Caco-2 (cell line): ENCODE measurements around the gene NEDD4. TPM values are rescaled to one million over a fixed set of nuclear protein-coding genes. Genes with fewer than 3 reads are reported as not detected.

Experiments used
- BruUV-seq: library from RNA; stranded (reverse); fragments of 400-500 nt; replicated peaks from 2 replicates; lab custom pipeline; 2021; lab: Mats Ljungman, UMichigan
- CTCF ChIA-PET: fragments of 300-600 bp; sonication (Branson Sonifier 250); formaldehyde crosslinking; loops from one replicate; lab custom pipeline; 2022; ENCODE audit warnings: antibody characterized with exemption; lab: Charles Lee
- POLR2A ChIA-PET: fragments of 300-600 bp; sonication (Branson Sonifier 250); formaldehyde crosslinking; loops from one replicate; lab custom pipeline; 2022; ENCODE audit warnings: antibody characterized with exemption; lab: Charles Lee
- DNase-seq, 2 experiments: peaks; one replicate each; pipeline versions ENCODE4 v3.0.0 to v3.0.0-alpha.2; 2020 to 2022
- H3K27me3 ChIP-seq: replicated peaks from 2 replicates; pipeline ENCODE4 v1.6.0; 2011; ENCODE audit warnings: low read length; ENCODE audit not compliant: control insufficient read depth, insufficient read depth
- H3K36me3 ChIP-seq: 2 replicates; pipeline ENCODE4 v1.5.1; 2011; ENCODE audit warnings: low read length; ENCODE audit not compliant: control insufficient read depth, insufficient read depth
- H3K4me1 ChIP-seq: fragments of 250-450 bp; sonication (Bioruptor Pico); 2 replicates; pipeline ENCODE4 v1.5.1; 2020; ENCODE audit warnings: mild to moderate bottlenecking
- H3K4me3 ChIP-seq: 2 replicates; pipeline ENCODE4 v1.5.1; 2011; ENCODE audit warnings: low read depth, mild to moderate bottlenecking, control low read depth, low read length
- H3K9me3 ChIP-seq: fragments of 250-450 bp; sonication (Bioruptor Pico); 2 replicates; pipeline ENCODE4 v1.5.1; 2020; ENCODE audit warnings: mild to moderate bottlenecking, moderate library complexity
- H3K27ac Mint-ChIP-seq: one replicate; pipeline ENCODE4 v1.8.0; 2022; ENCODE audit warnings: mixed read lengths; ENCODE audit not compliant: unreplicated experiment
- H3K27me3 Mint-ChIP-seq: one replicate; pipeline ENCODE4 v1.8.0; 2022; ENCODE audit warnings: mixed read lengths; ENCODE audit not compliant: insufficient read depth, unreplicated experiment
- H3K36me3 Mint-ChIP-seq: one replicate; pipeline ENCODE4 v1.8.0; 2022; ENCODE audit warnings: mild to moderate bottlenecking, mixed read lengths; ENCODE audit not compliant: insufficient read depth, unreplicated experiment
- H3K4me1 Mint-ChIP-seq: one replicate; pipeline ENCODE4 v1.8.0; 2022; ENCODE audit warnings: low read depth, mixed read lengths; ENCODE audit not compliant: unreplicated experiment
- H3K4me3 Mint-ChIP-seq: one replicate; pipeline ENCODE4 v1.8.0; 2022; ENCODE audit warnings: mild to moderate bottlenecking, moderate library complexity, mixed read lengths; ENCODE audit not compliant: unreplicated experiment
- H3K9me3 Mint-ChIP-seq: one replicate; pipeline ENCODE4 v1.8.0; 2022; ENCODE audit warnings: mixed read lengths; ENCODE audit not compliant: unreplicated experiment
- intact Hi-C: fragments of 100-400 bp; cut with micrococcal nuclease; formaldehyde crosslinking; loops from one replicate; pipeline ENCODE4 v1.10.0; 2022; ENCODE audit not compliant: unreplicated experiment
- total RNA-seq: library from RNA; stranded (reverse); gene quantifications from 2 replicates; pipeline ENCODE4 v1.2.3, GENCODE V29; 2022
- TF ChIP-seq, protein P1 (sequence below), 2 experiments: fragments of 200-600 bp in 1 of 2; IDR thresholded peaks; 1 replicate in 1 of 2; 2 replicates in 1 of 2; pipeline versions ENCODE4 v1.5.1 to v1.8.0; 2011 to 2022; ENCODE audit warnings: antibody characterized with exemption in 1 of 2, control low read depth in 1 of 2, inconsistent platforms in 1 of 2, low read depth in 1 of 2, low read length in 1 of 2, mild to moderate bottlenecking in 1 of 2, moderate library complexity in 1 of 2; ENCODE audit not compliant: insufficient read depth in 1 of 2, severe bottlenecking in 1 of 2, unreplicated experiment in 1 of 2

Gene NEDD4
- total RNA-seq, 1 experiment from 2014 or later = 33.9 TPM

- Mint-ChIP-seq H3K4me1 (no peaks in the 10 kb centered on the region), H3K4me3 (no peak overlapping the region), H3K27ac (no peak overlapping the region), H3K36me3 (peaks cover 5% of the 10 kb centered on the region), H3K27me3 (no peaks in the 10 kb centered on the region), H3K9me3 (no peaks in the 10 kb centered on the region)
- CTCF ChIA-PET = no interaction called here
- H3K4me1 ChIP-seq = no peaks in the 10 kb centered on the region
- intact Hi-C loops = no loop called here
- POLR2A ChIA-PET = no interaction called here
- DNase-seq = no peak
- no peak overlapping the region for H3K4me3 ChIP-seq
- no TSS peak for BruUV-seq
- no peaks in the 10 kb centered on the region for H3K9me3 ChIP-seq
- no peaks in the 10 kb centered on the region for H3K27me3 ChIP-seq
- H3K36me3 ChIP-seq = no peaks in the 10 kb centered on the region
- TF ChIP-seq, protein P1, sequence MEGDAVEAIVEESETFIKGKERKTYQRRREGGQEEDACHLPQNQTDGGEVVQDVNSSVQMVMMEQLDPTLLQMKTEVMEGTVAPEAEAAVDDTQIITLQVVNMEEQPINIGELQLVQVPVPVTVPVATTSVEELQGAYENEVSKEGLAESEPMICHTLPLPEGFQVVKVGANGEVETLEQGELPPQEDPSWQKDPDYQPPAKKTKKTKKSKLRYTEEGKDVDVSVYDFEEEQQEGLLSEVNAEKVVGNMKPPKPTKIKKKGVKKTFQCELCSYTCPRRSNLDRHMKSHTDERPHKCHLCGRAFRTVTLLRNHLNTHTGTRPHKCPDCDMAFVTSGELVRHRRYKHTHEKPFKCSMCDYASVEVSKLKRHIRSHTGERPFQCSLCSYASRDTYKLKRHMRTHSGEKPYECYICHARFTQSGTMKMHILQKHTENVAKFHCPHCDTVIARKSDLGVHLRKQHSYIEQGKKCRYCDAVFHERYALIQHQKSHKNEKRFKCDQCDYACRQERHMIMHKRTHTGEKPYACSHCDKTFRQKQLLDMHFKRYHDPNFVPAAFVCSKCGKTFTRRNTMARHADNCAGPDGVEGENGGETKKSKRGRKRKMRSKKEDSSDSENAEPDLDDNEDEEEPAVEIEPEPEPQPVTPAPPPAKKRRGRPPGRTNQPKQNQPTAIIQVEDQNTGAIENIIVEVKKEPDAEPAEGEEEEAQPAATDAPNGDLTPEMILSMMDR (IDR thresholded peaks at IDR 0.05; ENCODE audit: insufficient read depth in 1 of 2, low read depth in 1 of 2, low read length in 1 of 2, severe bottlenecking in 1 of 2, unreplicated experiment in 1 of 2) = no peak
Measured at GRCh38 chr15:55969582-55969981, 23.8 kb downstream of the NEDD4 start.

- no peak overlapping the region for H3K4me3 Mint-ChIP-seq
- ChIA-PET CTCF (no interaction called here), POLR2A (no interaction called here)
- Histone ChIP-seq H3K4me1 (no peaks in the 10 kb centered on the region), H3K9me3 (no peaks in the 10 kb centered on the region), H3K4me3 (no peak overlapping the region), H3K27me3 (no peaks in the 10 kb centered on the region), H3K36me3 (no peaks in the 10 kb centered on the region)
- H3K36me3 Mint-ChIP-seq = peaks cover 5% of the 10 kb centered on the region
- intact Hi-C loops = no loop called here
- H3K27me3 Mint-ChIP-seq = no peaks in the 10 kb centered on the region
- BruUV-seq = no TSS peak
- H3K9me3 Mint-ChIP-seq = no peaks in the 10 kb centered on the region
- H3K4me1 Mint-ChIP-seq = no peaks in the 10 kb centered on the region
- TF ChIP-seq, protein P1 (IDR thresholded peaks at IDR 0.05; ENCODE audit: insufficient read depth in 1 of 2, low read depth in 1 of 2, low read length in 1 of 2, severe bottlenecking in 1 of 2, unreplicated experiment in 1 of 2) = no peak
- no peak for DNase-seq
- no peak overlapping the region for H3K27ac Mint-ChIP-seq
Measured at GRCh38 chr15:55968923-55969322, 24.5 kb downstream of the NEDD4 start.

GRCh38 chr15:55965091-55965490 lies 28.3 kb downstream of the NEDD4 start:
- Histone ChIP-seq H3K36me3 (no peaks in the 10 kb centered on the region), H3K4me3 (no peak overlapping the region), H3K4me1 (no peaks in the 10 kb centered on the region), H3K9me3 (no peaks in the 10 kb centered on the region), H3K27me3 (no peaks in the 10 kb centered on the region)
- H3K27ac Mint-ChIP-seq = no peak overlapping the region
- H3K4me1 Mint-ChIP-seq = peaks cover 10% of the 10 kb centered on the region
- intact Hi-C loops = no loop called here
- ChIA-PET CTCF (no interaction called here), POLR2A (no interaction called here)
- H3K36me3 Mint-ChIP-seq = peaks cover 5% of the 10 kb centered on the region
- no TSS peak for BruUV-seq
- H3K9me3 Mint-ChIP-seq = no peaks in the 10 kb centered on the region
- no peaks in the 10 kb centered on the region for H3K27me3 Mint-ChIP-seq
- DNase-seq = no peak
- TF ChIP-seq, protein P1 (IDR thresholded peaks at IDR 0.05; ENCODE audit: insufficient read depth in 1 of 2, low read depth in 1 of 2, low read length in 1 of 2, severe bottlenecking in 1 of 2, unreplicated experiment in 1 of 2) = no peak
- no peak overlapping the region for H3K4me3 Mint-ChIP-seq
